SK-N-SH (cell line): ENCODE measurements around the gene ZNRF4.

Source experiments
- GABPA ChIP-seq: IDR thresholded peaks from 2 replicates; pipeline ENCODE4 v1.4.0; 2012; ENCODE audit warnings: low read depth, mild to moderate bottlenecking
- NFIC ChIP-seq: IDR thresholded peaks from 2 replicates; pipeline ENCODE4 v1.4.0; 2012; ENCODE audit warnings: borderline replicate concordance
- RAD21 ChIP-seq: IDR thresholded peaks from 2 replicates; pipeline ENCODE4 v1.6.1; 2012; ENCODE audit warnings: mild to moderate bottlenecking, low read length
- REST ChIP-seq: IDR thresholded peaks from 2 replicates; pipeline ENCODE4 v1.6.1; 2012; ENCODE audit warnings: mild to moderate bottlenecking, low read depth, low read length, moderate library complexity
- SIN3A ChIP-seq: IDR thresholded peaks from 2 replicates; pipeline ENCODE4 v1.6.1; 2012; ENCODE audit warnings: low read depth, mild to moderate bottlenecking, low read length, moderate library complexity, borderline replicate concordance
- USF1 ChIP-seq: IDR thresholded peaks from 2 replicates; pipeline ENCODE4 v1.4.0; 2012; ENCODE audit warnings: low read depth, borderline replicate concordance
- TF ChIP-seq, protein P1 (sequence below): fragments of 200-600 bp; sonication (generic); IDR thresholded peaks from 2 replicates; pipeline ENCODE4 v1.6.1; 2017; ENCODE audit warnings: antibody characterized with exemption, mild to moderate bottlenecking, moderate library complexity
- TF ChIP-seq, protein P2 (sequence below): IDR thresholded peaks from 2 replicates; pipeline ENCODE4 v1.4.0; 2012; ENCODE audit warnings: low read depth, borderline replicate concordance

DNA sequence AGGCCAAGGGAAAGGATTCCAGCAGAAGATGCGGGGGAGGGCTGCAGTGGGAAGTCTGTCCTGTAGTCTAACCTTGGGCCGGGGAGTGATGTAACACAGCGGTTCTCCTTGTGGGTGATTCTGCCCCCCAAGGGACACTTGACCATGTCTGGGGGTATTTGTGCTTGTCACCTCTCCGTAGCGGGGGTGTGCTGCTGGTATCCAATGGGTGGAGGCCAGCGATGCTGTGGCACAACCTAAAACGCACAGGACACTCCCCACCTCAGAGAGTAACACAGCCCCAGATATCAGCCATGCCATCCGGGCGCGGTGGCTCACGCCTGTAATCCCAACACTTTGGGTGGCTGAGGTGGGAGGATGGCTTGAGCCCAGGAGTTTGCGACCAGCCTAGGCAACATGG is 36.3 kb downstream of the ZNRF4 start:
- TF ChIP-seq NFIC: no peak
- TF ChIP-seq, protein P1, sequence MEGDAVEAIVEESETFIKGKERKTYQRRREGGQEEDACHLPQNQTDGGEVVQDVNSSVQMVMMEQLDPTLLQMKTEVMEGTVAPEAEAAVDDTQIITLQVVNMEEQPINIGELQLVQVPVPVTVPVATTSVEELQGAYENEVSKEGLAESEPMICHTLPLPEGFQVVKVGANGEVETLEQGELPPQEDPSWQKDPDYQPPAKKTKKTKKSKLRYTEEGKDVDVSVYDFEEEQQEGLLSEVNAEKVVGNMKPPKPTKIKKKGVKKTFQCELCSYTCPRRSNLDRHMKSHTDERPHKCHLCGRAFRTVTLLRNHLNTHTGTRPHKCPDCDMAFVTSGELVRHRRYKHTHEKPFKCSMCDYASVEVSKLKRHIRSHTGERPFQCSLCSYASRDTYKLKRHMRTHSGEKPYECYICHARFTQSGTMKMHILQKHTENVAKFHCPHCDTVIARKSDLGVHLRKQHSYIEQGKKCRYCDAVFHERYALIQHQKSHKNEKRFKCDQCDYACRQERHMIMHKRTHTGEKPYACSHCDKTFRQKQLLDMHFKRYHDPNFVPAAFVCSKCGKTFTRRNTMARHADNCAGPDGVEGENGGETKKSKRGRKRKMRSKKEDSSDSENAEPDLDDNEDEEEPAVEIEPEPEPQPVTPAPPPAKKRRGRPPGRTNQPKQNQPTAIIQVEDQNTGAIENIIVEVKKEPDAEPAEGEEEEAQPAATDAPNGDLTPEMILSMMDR: no peak
- TF ChIP-seq REST: no peak
- no peak for TF ChIP-seq SIN3A
- no peak for TF ChIP-seq USF1
- TF ChIP-seq, protein P2, sequence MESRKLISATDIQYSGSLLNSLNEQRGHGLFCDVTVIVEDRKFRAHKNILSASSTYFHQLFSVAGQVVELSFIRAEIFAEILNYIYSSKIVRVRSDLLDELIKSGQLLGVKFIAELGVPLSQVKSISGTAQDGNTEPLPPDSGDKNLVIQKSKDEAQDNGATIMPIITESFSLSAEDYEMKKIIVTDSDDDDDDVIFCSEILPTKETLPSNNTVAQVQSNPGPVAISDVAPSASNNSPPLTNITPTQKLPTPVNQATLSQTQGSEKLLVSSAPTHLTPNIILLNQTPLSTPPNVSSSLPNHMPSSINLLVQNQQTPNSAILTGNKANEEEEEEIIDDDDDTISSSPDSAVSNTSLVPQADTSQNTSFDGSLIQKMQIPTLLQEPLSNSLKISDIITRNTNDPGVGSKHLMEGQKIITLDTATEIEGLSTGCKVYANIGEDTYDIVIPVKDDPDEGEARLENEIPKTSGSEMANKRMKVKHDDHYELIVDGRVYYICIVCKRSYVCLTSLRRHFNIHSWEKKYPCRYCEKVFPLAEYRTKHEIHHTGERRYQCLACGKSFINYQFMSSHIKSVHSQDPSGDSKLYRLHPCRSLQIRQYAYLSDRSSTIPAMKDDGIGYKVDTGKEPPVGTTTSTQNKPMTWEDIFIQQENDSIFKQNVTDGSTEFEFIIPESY: no peak
- no peak for TF ChIP-seq GABPA
- no peak for TF ChIP-seq RAD21
